Measurements from ENCODE around the gene CRB3.

- TF ChIP-seq CTCF (IDR thresholded peaks at IDR 0.05; ENCODE audit: insufficient read depth, low read length, poor library complexity, severe bottlenecking), result no peak
- TF ChIP-seq EZH2phosphoT487 (conservative IDR thresholded peaks at IDR 0.05; ENCODE audit: low read length), result no peak
These were observed 12.3 kb downstream of the CRB3 start for GRCh38 chr19:6476155-6476895.
